Kidney tubule cell (primary cell): Measurements from ENCODE around the gene RAB40C.

Source experiments
- DNase-seq: peaks from one replicate; pipeline ENCODE4 v3.0.0-alpha.2; 2018; ENCODE audit warnings: low spot score

The RAB40C gene

GRCh38 chr16:559021-559380 is 30.9 kb upstream of the RAB40C start:
- DNase-seq = no peak

DNA sequence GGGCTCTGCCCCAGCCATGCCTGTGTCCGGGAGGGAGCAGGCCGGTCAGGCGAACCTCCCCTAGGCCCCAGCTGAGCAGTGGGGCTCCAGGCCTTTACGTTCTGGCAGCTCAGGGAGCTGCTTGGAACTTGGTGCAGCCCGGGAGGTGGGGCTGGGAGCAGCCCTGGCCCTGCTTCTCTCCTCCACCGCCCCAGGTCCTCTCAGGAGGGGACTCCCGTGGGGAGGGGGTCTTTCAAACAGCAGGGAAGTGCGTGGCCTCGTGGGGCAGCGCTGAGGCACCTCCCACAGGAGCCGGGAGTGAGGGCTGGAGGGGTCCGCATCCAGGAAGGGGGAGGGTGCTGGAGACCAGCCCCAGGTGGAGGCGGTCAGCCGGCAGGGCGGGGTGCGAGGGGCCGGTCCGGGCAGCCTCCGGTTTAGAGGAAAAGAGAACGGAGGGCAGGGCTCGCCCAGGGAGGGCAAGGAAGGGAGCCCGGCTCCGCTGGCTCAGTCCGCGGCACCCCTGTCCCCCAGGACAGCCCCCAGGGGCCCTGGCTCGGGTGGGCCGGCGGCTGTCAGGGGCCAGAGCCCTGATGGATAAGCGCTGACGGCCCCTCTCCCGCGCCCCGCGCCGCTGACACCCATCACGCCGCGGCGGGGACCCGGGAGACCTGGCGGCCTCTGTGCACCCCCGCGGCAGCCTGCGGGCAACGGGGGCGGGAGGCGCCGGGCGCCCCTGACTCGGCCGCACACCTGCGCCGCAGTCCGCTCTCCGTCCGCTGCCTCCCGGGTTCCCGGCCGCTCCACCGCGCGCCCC is 30.3 kb upstream of the RAB40C start:
- DNase-seq = no peak

- no peak for DNase-seq
Measured at GRCh38 chr16:560204-560700, 29.6 kb upstream of the RAB40C start, which contains the start of gene PRR35. Gene PRR35 (plus strand): TSS chr16:560394. CDS start chr16:563295, 2,901 bp downstream.

DNA sequence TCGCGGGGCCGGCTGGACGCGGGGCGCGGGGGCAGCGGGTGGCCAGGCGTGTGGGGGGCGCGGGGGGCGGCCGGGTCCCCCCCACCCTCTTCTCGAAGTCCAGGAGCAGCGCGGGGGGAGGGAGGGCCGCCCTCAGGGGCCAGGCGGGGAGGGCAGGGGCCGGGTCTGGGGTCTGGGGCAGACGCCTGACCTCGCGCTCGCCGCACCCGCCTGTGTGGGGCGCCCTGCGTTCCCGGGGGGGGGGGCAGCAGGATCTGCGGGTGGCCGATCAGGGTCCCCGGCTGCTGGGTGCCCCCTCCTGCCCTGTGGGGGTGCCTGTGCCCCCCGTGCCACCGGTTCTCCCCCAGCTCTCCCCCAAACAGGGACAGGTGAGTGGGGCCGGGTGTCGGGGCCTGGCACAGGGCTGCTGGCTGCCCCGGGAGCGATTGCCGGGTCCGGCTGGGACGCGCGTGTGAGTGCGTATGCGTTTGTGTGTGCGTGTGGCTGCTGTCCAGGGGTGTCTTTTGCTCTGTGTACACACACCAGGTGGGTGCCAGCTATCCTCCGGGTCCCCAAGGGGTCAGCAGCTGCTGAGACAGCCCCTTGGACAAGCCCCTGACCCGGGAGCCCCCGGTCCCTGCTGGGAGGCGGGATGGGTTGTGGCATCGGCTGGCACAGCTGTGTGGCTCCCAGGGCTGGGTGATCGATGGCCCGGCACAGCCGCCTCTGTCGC is 29.0 kb upstream of the RAB40C start:
- no peak for DNase-seq

GRCh38 chr16:561413-561794 is 28.5 kb upstream of the RAB40C start:
- DNase-seq = no peak

GRCh38 chr16:561957-562938 is 27.6 kb upstream of the RAB40C start:
- no peak for DNase-seq

GRCh38 chr16:563072-563644 is 26.7 kb upstream of the RAB40C start:
- DNase-seq = no peak

GRCh38 chr16:564690-565418 is 25.0 kb upstream of the RAB40C start:
- DNase-seq = no peak

DNA sequence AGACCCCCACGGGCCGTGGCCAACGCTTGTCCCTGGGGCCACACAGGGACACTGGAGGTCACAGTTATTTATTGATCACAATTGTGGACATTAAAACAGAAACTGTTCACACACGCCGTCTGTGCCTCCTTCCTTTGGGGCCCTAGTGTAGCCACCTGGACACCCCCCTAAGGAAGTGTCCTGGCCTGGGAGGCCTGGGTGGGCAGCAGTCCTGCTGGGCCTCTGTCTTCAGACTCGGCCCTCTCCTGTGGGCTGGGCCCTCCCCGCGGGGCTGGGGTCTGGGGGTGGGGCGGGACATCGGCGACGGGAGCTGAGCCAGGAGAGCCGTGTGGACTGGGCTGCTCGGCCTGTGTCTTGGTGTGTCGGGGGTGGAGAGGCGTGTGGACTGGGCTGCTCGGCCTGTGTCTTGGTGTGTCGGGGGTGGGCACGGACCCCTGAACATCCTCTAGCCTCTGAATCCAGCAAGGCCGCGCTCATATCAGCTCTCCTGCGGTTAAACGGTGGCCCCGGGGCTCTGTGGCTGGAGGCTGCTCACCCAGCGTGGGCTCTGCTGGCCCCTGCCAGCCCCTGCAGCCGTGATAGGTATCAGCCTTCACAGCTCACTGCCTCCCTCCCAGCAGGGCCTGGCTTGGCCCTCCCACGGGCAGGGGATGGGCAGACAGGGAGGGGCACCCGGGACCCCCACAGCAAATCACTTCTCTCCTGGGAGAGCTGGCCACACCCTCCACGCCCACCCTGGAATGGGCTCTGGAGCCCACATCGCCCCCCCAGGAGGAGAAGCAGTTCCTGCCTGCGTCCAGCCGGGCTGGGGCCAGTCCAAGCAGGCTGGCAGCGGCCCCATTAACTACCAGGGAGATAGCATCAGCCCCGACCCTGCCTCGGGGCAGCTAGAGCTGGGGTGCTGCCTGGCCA is 24.2 kb upstream of the RAB40C start:
- no peak for DNase-seq

DNA sequence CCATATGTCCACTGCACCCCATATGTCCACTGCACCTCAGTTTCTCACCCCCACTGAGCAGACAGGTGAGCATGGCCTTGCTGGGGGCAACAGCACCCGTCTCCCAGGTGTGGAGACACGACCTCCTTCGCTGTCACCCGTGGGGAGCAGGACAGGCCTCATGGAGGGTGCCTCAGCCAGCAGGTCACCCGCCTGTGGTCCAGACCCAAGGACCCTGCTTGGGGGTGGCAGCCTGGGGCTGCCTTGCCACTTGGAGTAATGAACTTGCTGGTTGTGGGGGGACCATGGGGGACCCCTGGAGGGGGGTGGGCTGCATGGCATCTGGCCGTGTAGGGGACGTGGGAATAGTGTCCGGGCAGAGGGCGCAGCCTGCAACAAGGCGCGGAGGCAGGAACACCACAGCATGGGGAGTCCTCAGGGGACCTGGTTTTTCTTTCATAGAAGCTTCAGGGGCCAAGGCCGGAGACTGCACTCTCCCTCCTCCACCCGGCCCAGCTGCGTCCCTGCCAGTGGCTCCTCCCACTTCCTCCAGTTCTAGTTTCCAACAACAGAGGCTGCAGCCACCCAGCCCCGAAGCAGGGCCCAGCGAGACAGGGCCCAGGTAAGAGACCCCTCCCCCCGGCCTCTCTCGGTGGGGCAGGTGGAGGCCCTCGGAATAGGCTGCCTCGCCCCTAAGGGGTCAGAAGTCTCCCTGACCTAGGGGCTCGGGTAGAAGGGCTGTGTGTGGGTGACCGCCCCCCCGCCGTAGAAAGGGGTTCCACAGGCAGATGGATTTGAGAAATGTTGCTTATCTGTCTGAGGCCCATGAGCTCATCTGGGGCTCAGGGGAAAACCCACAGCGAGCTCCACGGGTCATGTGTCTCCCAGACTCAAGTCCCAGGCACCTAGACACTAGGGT is 23.1 kb upstream of the RAB40C start, which contains the start of gene NHLRC4:
Gene NHLRC4 (plus strand): TSS at position 531 of the 898 bp plus-strand sequence. CDS start 1,043 bp downstream, outside the sequence.
- peak; percentile 42 for DNase-seq

GRCh38 chr16:567373-568256 is 22.3 kb upstream of the RAB40C start:
- DNase-seq = no peak

GRCh38 chr16:568401-569258 is 21.2 kb upstream of the RAB40C start:
- no peak for DNase-seq

GRCh38 chr16:569445-570254 is 20.2 kb upstream of the RAB40C start, which contains the start of gene PIGQ:
Gene PIGQ (plus strand): TSS chr16:569968. CDS start chr16:574075, 4,107 bp downstream.
- peak; percentile 70 for DNase-seq

GRCh38 chr16:572865-573650 is 16.8 kb upstream of the RAB40C start:
- DNase-seq = no peak
